ENCODE results near the gene PER2.

GRCh38 chr2:238242731-238243495 lies 45.5 kb downstream of the PER2 start:
- TF ChIP-seq CTCF (IDR thresholded peaks at IDR 0.05 in 4 of 5, conservative IDR thresholded peaks at IDR 0.05 in 1 of 5) = no peak
- TF ChIP-seq POLR2A (IDR thresholded peaks at IDR 0.05) = no peak

Measured in gastrocnemius medialis (tissue), 4 donors.